Neural cell (in vitro differentiated cells): ENCODE measurements around the gene PSMA7. TPM values are rescaled to one million over a fixed set of nuclear protein-coding genes. Genes with fewer than 3 reads are reported as not detected.

Experiments used
- H2AFZ ChIP-seq: fragments of 200-600, 300-800 bp; sonication (generic), shearing (Covaris generic); 2 replicates; pipeline ENCODE4 v1.6.0; 2014; ENCODE audit warnings: low read depth, mild to moderate bottlenecking, antibody characterized with exemption, low read length, moderate library complexity
- H3F3A ChIP-seq: fragments of 200-600 bp; shearing (Covaris generic); 2 replicates; pipeline ENCODE4 v1.6.1; 2016; ENCODE audit warnings: mild to moderate bottlenecking, moderate library complexity, mixed read lengths, antibody characterized with exemption, low read length; ENCODE audit not compliant: insufficient read depth, poor library complexity, severe bottlenecking
- H3K27ac ChIP-seq: fragments of 200-600, 300-800 bp; sonication (generic), shearing (Covaris generic); 2 replicates; pipeline ENCODE4 v1.5.1; 2014; ENCODE audit warnings: mild to moderate bottlenecking, low read length, moderate library complexity
- H3K27me3 ChIP-seq: fragments of 300-800, 200-600 bp; sonication (generic), shearing (Covaris generic); 2 replicates; pipeline ENCODE4 v1.6.0; 2014; ENCODE audit warnings: mild to moderate bottlenecking, low read depth, low read length, moderate library complexity; ENCODE audit not compliant: insufficient read depth
- H3K36me3 ChIP-seq: fragments of 300-800, 200-600 bp; sonication (generic), shearing (Covaris generic); 2 replicates; pipeline ENCODE4 v1.5.1; 2014; ENCODE audit warnings: mild to moderate bottlenecking, antibody characterized with exemption, low read length, moderate library complexity; ENCODE audit not compliant: insufficient read depth
- H3K4me2 ChIP-seq: fragments of 300-800, 200-600 bp; sonication (generic), shearing (Covaris generic); 2 replicates; pipeline ENCODE4 v1.6.0; 2014; ENCODE audit warnings: mild to moderate bottlenecking, low read length
- H3K4me3 ChIP-seq: fragments of 300-800, 200-600 bp; sonication (generic), shearing (Covaris generic); 2 replicates; pipeline ENCODE4 v1.5.1; 2014; ENCODE audit warnings: mild to moderate bottlenecking, low read length, moderate library complexity
- H3K79me2 ChIP-seq: fragments of 200-600 bp; shearing (Covaris generic); replicated peaks from 2 replicates; pipeline ENCODE4 v1.6.0; 2014; ENCODE audit warnings: mild to moderate bottlenecking, low read length, moderate library complexity; ENCODE audit not compliant: insufficient read depth
- H3K9ac ChIP-seq: fragments of 300-800, 200-600 bp; sonication (generic), shearing (Covaris generic); 2 replicates; pipeline ENCODE4 v1.6.1; 2016; ENCODE audit warnings: mild to moderate bottlenecking, low read length, mixed read lengths
- H3K9me2 ChIP-seq: fragments of 200-600 bp; shearing (Covaris generic); 2 replicates; pipeline ENCODE4 v1.6.1; 2016; ENCODE audit warnings: mild to moderate bottlenecking, low read length, mixed read lengths; ENCODE audit not compliant: insufficient read depth
- H3K9me3 ChIP-seq: fragments of 200-600, 300-800 bp; sonication (generic), shearing (Covaris generic); 2 replicates; pipeline ENCODE4 v1.6.1; 2016; ENCODE audit warnings: mild to moderate bottlenecking, mixed run types, low read length, moderate library complexity, mixed read lengths
- H4K20me1 ChIP-seq: fragments of 200-600 bp; shearing (Covaris generic); 2 replicates; pipeline ENCODE4 v1.6.1; 2016; ENCODE audit warnings: mild to moderate bottlenecking, mixed run types; ENCODE audit not compliant: insufficient read depth
- EP300 ChIP-seq: fragments of 450-650 bp; conservative IDR thresholded peaks from 2 replicates; pipeline ENCODE4 v1.6.1; 2014; ENCODE audit warnings: antibody characterized with exemption, mild to moderate bottlenecking, moderate library complexity; ENCODE audit not compliant: poor library complexity, severe bottlenecking
- EZH2 ChIP-seq: fragments of 200-600, 300-800 bp; shearing (Covaris generic), sonication (generic); IDR thresholded peaks from 2 replicates; pipeline ENCODE4 v1.6.1; 2014; ENCODE audit warnings: antibody characterized with exemption, low read length, borderline replicate concordance, mild to moderate bottlenecking; ENCODE audit not compliant: insufficient read depth, poor library complexity, severe bottlenecking
- MXI1 ChIP-seq: fragments of 450-650 bp; conservative IDR thresholded peaks from 2 replicates; pipeline ENCODE4 v1.6.1; 2014; ENCODE audit warnings: antibody characterized with exemption, mild to moderate bottlenecking; ENCODE audit not compliant: poor library complexity, severe bottlenecking
- POLR2AphosphoS5 ChIP-seq: IDR thresholded peaks from 2 replicates; pipeline ENCODE4 v1.6.1; 2012
- RAD21 ChIP-seq: fragments of 450-650 bp; conservative IDR thresholded peaks from 2 replicates; pipeline ENCODE4 v1.6.1; 2014; ENCODE audit warnings: antibody characterized with exemption, mild to moderate bottlenecking, moderate library complexity
- SMC3 ChIP-seq: fragments of 450-650 bp; conservative IDR thresholded peaks from 2 replicates; pipeline ENCODE4 v1.6.1; 2014; ENCODE audit warnings: antibody characterized with exemption, mild to moderate bottlenecking, moderate library complexity; ENCODE audit not compliant: poor library complexity
- TAF1 ChIP-seq: IDR thresholded peaks from 2 replicates; pipeline ENCODE4 v1.6.1; 2012; ENCODE audit warnings: low read depth
- polyA plus RNA-seq: library from polyadenylated mRNA; depleted of rRNA; stranded (reverse); fragments of >200 nt; gene quantifications from 2 replicates; pipeline ENCODE4 v1.2.3, GENCODE V29; 2014
- TF ChIP-seq, protein P1 (sequence below): IDR thresholded peaks from 2 replicates; pipeline ENCODE4 v1.6.1; 2012; ENCODE audit warnings: borderline replicate concordance
- TF ChIP-seq, protein P2 (sequence below): fragments of 450-650 bp; IDR thresholded peaks from 2 replicates; pipeline ENCODE4 v1.5.1; 2014; ENCODE audit warnings: antibody characterized with exemption, mild to moderate bottlenecking, moderate library complexity; ENCODE audit not compliant: poor library complexity, severe bottlenecking

PSMA7 gene
- polyA plus RNA-seq, 1 donor from 2014 or later, result 874 TPM

DNA sequence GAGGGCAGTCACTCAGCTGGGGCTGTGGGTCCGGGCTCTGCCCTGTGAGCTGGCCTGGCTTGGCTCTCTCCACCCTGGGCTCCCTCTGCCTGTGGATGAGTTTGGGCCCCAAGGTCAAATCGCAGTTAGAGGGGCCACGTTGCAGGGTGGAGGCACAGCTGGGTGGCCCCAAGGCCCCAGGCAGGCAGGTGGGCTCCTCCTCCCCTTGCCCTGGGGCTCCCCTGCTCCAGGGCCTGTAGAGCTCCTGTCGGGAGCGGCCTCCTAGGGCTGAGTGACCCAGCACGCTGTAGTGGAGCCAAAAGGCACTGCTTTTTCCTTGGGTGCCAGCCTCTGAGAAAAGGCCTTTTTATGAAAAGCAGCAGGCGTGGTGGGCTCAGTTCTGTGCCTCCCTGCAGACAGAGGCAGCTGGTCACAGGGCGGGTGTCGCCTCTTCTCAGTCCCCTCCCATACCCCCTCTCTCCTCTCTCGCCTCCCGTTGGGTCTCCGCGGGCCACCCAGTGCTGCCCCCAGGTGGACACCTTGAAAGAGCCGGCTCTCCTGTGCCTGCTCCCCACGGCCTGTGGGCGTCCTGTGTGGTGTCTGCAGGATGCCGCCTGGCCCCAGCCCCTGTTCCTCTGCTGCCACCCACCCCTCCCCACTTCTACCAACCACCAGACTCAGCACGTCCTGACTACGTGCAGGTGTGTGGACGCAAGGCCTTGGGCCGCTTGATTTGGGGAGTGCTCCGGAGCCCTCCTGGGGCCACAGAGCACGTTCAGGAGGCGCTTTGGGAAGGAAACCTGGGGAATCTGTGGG lies 13.6 kb upstream of the PSMA7 start:
- Histone ChIP-seq H4K20me1 (peaks cover 17% of the 10 kb centered on the region), H3K9me3 (no peaks in the 10 kb centered on the region), H3F3A (no peaks in the 10 kb centered on the region), H3K36me3 (no peaks in the 10 kb centered on the region), H3K27me3 (no peaks in the 10 kb centered on the region), H3K9me2 (no peaks in the 10 kb centered on the region), H3K9ac (no peak overlapping the region), H3K4me2 (no peak overlapping the region), H2AFZ (no peak overlapping the region), H3K27ac (no peak overlapping the region), H3K79me2 (peaks cover 61% of the 10 kb centered on the region), H3K4me3 (no peak overlapping the region)
- TF ChIP-seq MXI1 (no peak), EP300 (no peak), SMC3 (peak; percentile 56), POLR2AphosphoS5 (no peak), EZH2 (no peak), TAF1 (no peak), RAD21 (peak; percentile 40)
- TF ChIP-seq, protein P1, sequence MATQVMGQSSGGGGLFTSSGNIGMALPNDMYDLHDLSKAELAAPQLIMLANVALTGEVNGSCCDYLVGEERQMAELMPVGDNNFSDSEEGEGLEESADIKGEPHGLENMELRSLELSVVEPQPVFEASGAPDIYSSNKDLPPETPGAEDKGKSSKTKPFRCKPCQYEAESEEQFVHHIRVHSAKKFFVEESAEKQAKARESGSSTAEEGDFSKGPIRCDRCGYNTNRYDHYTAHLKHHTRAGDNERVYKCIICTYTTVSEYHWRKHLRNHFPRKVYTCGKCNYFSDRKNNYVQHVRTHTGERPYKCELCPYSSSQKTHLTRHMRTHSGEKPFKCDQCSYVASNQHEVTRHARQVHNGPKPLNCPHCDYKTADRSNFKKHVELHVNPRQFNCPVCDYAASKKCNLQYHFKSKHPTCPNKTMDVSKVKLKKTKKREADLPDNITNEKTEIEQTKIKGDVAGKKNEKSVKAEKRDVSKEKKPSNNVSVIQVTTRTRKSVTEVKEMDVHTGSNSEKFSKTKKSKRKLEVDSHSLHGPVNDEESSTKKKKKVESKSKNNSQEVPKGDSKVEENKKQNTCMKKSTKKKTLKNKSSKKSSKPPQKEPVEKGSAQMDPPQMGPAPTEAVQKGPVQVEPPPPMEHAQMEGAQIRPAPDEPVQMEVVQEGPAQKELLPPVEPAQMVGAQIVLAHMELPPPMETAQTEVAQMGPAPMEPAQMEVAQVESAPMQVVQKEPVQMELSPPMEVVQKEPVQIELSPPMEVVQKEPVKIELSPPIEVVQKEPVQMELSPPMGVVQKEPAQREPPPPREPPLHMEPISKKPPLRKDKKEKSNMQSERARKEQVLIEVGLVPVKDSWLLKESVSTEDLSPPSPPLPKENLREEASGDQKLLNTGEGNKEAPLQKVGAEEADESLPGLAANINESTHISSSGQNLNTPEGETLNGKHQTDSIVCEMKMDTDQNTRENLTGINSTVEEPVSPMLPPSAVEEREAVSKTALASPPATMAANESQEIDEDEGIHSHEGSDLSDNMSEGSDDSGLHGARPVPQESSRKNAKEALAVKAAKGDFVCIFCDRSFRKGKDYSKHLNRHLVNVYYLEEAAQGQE, result no peak
- TF ChIP-seq, protein P2, sequence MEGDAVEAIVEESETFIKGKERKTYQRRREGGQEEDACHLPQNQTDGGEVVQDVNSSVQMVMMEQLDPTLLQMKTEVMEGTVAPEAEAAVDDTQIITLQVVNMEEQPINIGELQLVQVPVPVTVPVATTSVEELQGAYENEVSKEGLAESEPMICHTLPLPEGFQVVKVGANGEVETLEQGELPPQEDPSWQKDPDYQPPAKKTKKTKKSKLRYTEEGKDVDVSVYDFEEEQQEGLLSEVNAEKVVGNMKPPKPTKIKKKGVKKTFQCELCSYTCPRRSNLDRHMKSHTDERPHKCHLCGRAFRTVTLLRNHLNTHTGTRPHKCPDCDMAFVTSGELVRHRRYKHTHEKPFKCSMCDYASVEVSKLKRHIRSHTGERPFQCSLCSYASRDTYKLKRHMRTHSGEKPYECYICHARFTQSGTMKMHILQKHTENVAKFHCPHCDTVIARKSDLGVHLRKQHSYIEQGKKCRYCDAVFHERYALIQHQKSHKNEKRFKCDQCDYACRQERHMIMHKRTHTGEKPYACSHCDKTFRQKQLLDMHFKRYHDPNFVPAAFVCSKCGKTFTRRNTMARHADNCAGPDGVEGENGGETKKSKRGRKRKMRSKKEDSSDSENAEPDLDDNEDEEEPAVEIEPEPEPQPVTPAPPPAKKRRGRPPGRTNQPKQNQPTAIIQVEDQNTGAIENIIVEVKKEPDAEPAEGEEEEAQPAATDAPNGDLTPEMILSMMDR, result peak; percentile 52

DNA sequence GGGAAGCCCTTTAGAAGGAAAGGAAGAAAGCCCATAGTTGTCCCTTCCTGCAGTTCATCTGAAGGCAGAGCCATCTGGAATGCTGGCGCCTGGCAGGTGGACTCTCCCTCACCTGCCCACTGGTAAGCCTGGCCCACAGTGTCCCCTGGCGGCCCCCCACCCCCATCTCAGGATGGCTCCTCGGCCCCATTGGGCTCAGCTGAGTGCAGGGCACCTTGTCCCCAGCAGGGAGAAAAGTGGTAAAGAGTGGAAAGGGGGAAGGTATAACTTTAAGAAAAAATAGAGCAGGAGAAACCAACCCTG lies 13.0 kb upstream of the PSMA7 start:
- TF ChIP-seq TAF1, result no peak
- TF ChIP-seq MXI1, result no peak
- TF ChIP-seq RAD21, result no peak
- no peak for TF ChIP-seq EZH2
- no peak for TF ChIP-seq EP300
- TF ChIP-seq, protein P2, result no peak
- TF ChIP-seq, protein P1, result no peak
- no peak for TF ChIP-seq SMC3
- TF ChIP-seq POLR2AphosphoS5, result no peak
- no peaks in the 10 kb centered on the region for H3K36me3 ChIP-seq
- H3K9ac ChIP-seq, result no peak overlapping the region
- H3K4me2 ChIP-seq, result no peak overlapping the region
- peaks cover 67% of the 10 kb centered on the region for H3K79me2 ChIP-seq
- no peak overlapping the region for H2AFZ ChIP-seq
- H3F3A ChIP-seq, result no peaks in the 10 kb centered on the region
- H3K9me2 ChIP-seq, result no peaks in the 10 kb centered on the region
- no peak overlapping the region for H3K27ac ChIP-seq
- peaks cover 17% of the 10 kb centered on the region for H4K20me1 ChIP-seq
- H3K9me3 ChIP-seq, result no peaks in the 10 kb centered on the region
- H3K27me3 ChIP-seq, result no peaks in the 10 kb centered on the region
- H3K4me3 ChIP-seq, result no peak overlapping the region
